ENCODE data around the gene COA8. TPM values are rescaled to one million over a fixed set of nuclear protein-coding genes. Genes with fewer than 3 reads are reported as not detected.
A peak's percentile ranks its signal among the peaks of the same experiment; 100 is the strongest.

The COA8 gene
- total RNA-seq, 2 donors from 2014 or later = 8.0 to 17.6 TPM

DNA sequence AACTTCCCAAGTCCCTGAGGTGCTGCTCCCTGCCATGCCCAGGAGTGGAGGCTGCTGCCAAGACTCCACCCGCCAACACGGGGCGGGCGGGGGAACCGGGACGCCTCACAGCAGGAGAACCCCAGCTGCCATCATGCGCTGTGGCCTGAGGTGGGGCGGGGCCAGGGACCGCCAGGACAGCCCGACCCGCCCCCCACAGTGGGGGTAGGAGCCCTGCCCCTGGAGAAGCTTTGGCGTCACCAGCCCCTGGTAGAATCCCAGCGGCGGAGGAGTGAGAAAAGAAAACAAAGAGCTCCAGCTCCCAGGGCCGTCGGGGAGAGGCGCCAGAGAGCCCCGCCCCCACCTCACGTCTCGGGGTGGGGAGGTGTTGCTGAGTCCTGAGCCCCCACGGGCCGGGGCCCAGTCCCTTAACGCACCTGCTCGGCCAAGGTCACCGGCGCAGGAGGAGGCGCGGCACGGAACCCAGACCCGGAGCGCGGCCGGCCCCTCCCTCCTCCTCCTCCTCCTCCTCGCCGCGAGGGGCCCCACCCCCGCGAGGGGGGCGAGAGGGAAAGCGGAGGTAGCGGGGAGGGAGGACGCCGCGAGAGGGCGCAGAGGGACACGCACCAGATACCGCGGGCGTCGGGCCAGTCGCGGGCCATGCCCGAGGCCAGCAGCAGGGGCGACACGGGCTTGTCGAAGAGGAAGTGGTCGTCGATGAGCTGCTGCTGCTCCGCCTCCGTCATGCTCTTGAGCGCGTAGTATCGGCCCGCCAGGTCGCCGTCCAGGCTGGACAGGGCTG is 41.9 kb upstream of the COA8 start:
- ATAC-seq (ENCODE audit: insufficient number of reproducible peaks, low FRiP score, low read depth) (peak; percentile 4), DNase-seq (ENCODE audit: low spot score) (no peak)
- H3K9me3 ChIP-seq = no peaks in the 10 kb centered on the region
- peak overlapping the region; percentile 81 for H3K4me3 ChIP-seq
- TF ChIP-seq CTCF (IDR thresholded peaks at IDR 0.05) = peak; percentile 57
- peaks cover 14 to 57% of the 10 kb centered on the region in 2 donors for H3K4me1 ChIP-seq (ENCODE audit: control insufficient read depth in 1 of 2, low read depth in 2 of 2)
- H3K27ac ChIP-seq = peak overlapping the region; percentile 38 to 66
- H3K27me3 ChIP-seq (replicated peaks; ENCODE audit: insufficient read depth) = no peaks in the 10 kb centered on the region
- no peaks in the 10 kb centered on the region for H3K36me3 ChIP-seq

DNA sequence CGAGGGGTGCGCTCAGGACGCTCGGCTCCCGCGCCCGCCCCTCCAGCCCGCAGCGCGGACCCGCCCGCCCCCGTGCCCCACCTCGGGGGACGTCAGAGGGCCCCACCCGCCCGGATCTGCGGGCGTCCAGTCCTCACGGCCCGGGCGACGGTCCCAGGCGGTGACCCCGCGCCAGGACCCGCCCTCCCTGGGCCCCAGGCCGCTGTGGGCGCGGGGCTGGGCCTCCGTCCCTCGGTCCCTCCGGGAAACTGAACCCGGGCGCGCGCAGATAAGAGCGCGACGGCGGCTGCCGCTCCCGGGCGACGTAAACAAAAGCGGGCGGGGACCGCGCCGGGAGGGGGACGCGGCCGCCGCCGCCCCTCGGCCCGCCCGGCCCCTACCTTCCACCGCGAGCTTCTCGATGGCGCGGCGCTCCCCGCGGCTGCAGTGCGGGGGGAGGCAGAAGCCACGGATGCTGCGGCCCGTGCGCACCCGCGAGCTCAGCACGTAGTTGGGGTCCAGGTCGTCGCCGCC is 41.3 kb upstream of the COA8 start:
- H3K4me1 ChIP-seq (ENCODE audit: control insufficient read depth in 1 of 2, low read depth in 2 of 2) = peaks cover 14 to 50% of the 10 kb centered on the region in 2 donors

GRCh38 chr14:103521951-103522563 is 40.7 kb upstream of the COA8 start:
- Histone ChIP-seq H3K9me3 (no peaks in the 10 kb centered on the region), H3K4me3 (peak overlapping the region; percentile 81), H3K27ac (peak overlapping the region; percentile 11 to 66), H3K27me3 (replicated peaks; ENCODE audit: insufficient read depth) (no peaks in the 10 kb centered on the region), H3K4me1 (ENCODE audit: control insufficient read depth in 1 of 2, low read depth in 2 of 2) (peaks cover 14 to 48% of the 10 kb centered on the region in 2 donors), H3K36me3 (no peaks in the 10 kb centered on the region)
- no peak for TF ChIP-seq CTCF (IDR thresholded peaks at IDR 0.05)
- ATAC-seq (ENCODE audit: insufficient number of reproducible peaks, low FRiP score, low read depth) (no peak), DNase-seq (ENCODE audit: low spot score) (no peak)

More for the DNA sequence above, 41.3 kb upstream of the COA8 start:
- peak; percentile 3 for TF ChIP-seq CTCF (IDR thresholded peaks at IDR 0.05)
- H3K27me3 ChIP-seq (replicated peaks; ENCODE audit: insufficient read depth) = no peaks in the 10 kb centered on the region
- DNase-seq (ENCODE audit: low spot score) (no peak), ATAC-seq (ENCODE audit: insufficient number of reproducible peaks, low FRiP score, low read depth) (no peak)
- no peaks in the 10 kb centered on the region for H3K9me3 ChIP-seq
- peak overlapping the region; percentile 38 to 66 for H3K27ac ChIP-seq
- no peaks in the 10 kb centered on the region for H3K36me3 ChIP-seq
- H3K4me3 ChIP-seq = peak overlapping the region; percentile 81

- Histone ChIP-seq H3K27me3 (replicated peaks; ENCODE audit: insufficient read depth) (no peaks in the 10 kb centered on the region), H3K36me3 (no peaks in the 10 kb centered on the region), H3K9me3 (no peaks in the 10 kb centered on the region), H3K4me3 (peak within 1 kb of the TSS; percentile 81), H3K27ac (peak within 1 kb of the TSS; percentile 38 to 66), H3K4me1 (ENCODE audit: control insufficient read depth in 1 of 2, low read depth in 2 of 2) (peaks cover 14 to 49% of the 10 kb centered on the region in 2 donors)
- no peak for TF ChIP-seq CTCF (IDR thresholded peaks at IDR 0.05)
- no peak for DNase-seq (ENCODE audit: low spot score)
- no peak for ATAC-seq (ENCODE audit: insufficient number of reproducible peaks, low FRiP score, low read depth)
Observed at GRCh38 chr14:103522649-103523574, 39.8 kb upstream of the COA8 start, which contains the start of gene CKB. TSS of gene CKB (minus strand) at chr14:103522830. CDS start at chr14:103522493, 337 bp downstream.

Data from thoracic aorta (tissue), 2 donors.